IPS-15b (cell line): Measurements from ENCODE around the gene PMEPA1.

Experiments used
- H3K27me3 ChIP-seq: one replicate; pipeline ENCODE4 v1.6.1; 2013; ENCODE audit warnings: low read length; ENCODE audit not compliant: control insufficient read depth, insufficient read depth
- H3K36me3 ChIP-seq: one replicate; pipeline ENCODE4 v1.6.1; 2013; ENCODE audit warnings: low read length; ENCODE audit not compliant: control insufficient read depth, insufficient read depth
- H3K4me1 ChIP-seq: one replicate; pipeline ENCODE4 v1.6.1; 2013; ENCODE audit warnings: mild to moderate bottlenecking, low read length; ENCODE audit not compliant: control insufficient read depth, insufficient read depth
- H3K4me3 ChIP-seq: one replicate; pipeline ENCODE4 v1.5.1; 2013; ENCODE audit warnings: low read depth, low read length
- H3K9ac ChIP-seq: one replicate; pipeline ENCODE4 v1.6.1; 2013; ENCODE audit warnings: low read depth, mild to moderate bottlenecking, low read length
- H3K9me3 ChIP-seq: one replicate; pipeline ENCODE4 v1.6.1; 2013; ENCODE audit warnings: mild to moderate bottlenecking, low read length; ENCODE audit not compliant: control insufficient read depth, insufficient read depth

Gene PMEPA1

DNA sequence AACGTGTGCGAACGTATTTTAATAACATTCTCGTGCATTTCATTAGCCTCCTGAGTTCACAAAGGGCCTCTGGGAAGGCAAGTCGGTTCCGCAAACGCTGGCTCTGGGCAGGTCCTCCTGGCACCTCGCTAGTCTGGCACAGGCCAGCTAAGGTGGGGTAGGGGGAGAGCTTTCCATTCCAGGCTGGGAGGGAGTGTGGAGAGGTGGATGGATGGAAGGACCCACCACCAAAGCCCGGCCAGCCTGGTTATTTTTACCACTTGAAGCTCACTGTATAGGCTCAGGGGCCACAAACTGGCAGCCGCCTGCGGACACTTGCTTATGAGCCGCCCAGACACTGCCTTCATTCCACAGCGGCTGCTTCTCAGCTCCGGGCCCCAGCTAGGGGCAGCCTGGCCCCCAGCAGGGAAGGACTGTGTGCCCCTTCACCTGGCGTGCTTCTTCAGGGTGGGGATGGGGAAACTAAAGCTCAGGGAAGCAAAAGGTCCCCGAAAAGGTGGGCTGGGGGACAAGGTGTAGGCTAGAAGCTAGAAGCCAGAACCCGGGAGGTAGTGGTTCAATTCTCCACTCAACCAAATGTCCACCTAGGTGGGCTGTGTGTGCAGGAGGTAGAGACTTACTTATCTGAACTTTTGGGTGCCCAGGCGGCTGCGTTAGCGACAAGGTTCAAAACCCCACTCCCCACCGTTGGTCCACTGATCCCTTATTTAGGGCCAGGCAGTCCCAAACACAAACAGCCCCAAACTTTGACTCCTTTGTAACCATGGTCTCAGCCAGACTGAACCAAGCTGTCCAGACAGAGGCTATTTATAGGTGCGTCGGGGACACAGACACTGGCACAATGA is 1.7 kb downstream of the PMEPA1 start:
- Histone ChIP-seq H3K9ac (peak overlapping the region; percentile 54), H3K27me3 (peaks cover 6% of the 10 kb centered on the region), H3K9me3 (no peaks in the 10 kb centered on the region), H3K4me3 (peak overlapping the region; percentile 75), H3K4me1 (peaks cover 14% of the 10 kb centered on the region), H3K36me3 (no peaks in the 10 kb centered on the region)

GRCh38 chr20:57707320-57707719 is 2.5 kb downstream of the PMEPA1 start:
- Histone ChIP-seq H3K9me3 (no peaks in the 10 kb centered on the region), H3K4me1 (peaks cover 14% of the 10 kb centered on the region), H3K36me3 (no peaks in the 10 kb centered on the region), H3K27me3 (peaks cover 5% of the 10 kb centered on the region), H3K9ac (no peak overlapping the region), H3K4me3 (no peak overlapping the region)

- H3K4me3 ChIP-seq = no peak overlapping the region
- H3K9ac ChIP-seq = no peak overlapping the region
- H3K27me3 ChIP-seq = peaks cover 5% of the 10 kb centered on the region
- no peaks in the 10 kb centered on the region for H3K9me3 ChIP-seq
- no peaks in the 10 kb centered on the region for H3K36me3 ChIP-seq
- peaks cover 9% of the 10 kb centered on the region for H3K4me1 ChIP-seq
Measured at GRCh38 chr20:57705127-57705899, 4.5 kb downstream of the PMEPA1 start.

GRCh38 chr20:57704245-57704644 is 5.6 kb downstream of the PMEPA1 start:
- Histone ChIP-seq H3K36me3 (no peaks in the 10 kb centered on the region), H3K27me3 (peaks cover 5% of the 10 kb centered on the region), H3K9ac (no peak overlapping the region)

GRCh38 chr20:57703013-57703412 is 6.8 kb downstream of the PMEPA1 start:
- no peaks in the 10 kb centered on the region for H3K36me3 ChIP-seq
- H3K9ac ChIP-seq = no peak overlapping the region
- no peaks in the 10 kb centered on the region for H3K9me3 ChIP-seq
- no peak overlapping the region for H3K4me3 ChIP-seq
- H3K27me3 ChIP-seq = no peaks in the 10 kb centered on the region
- H3K4me1 ChIP-seq = peaks cover 6% of the 10 kb centered on the region

More at GRCh38 chr20:57704245-57704644, 5.6 kb downstream of the PMEPA1 start:
- Histone ChIP-seq H3K4me3 (no peak overlapping the region), H3K9me3 (no peaks in the 10 kb centered on the region), H3K4me1 (peaks cover 9% of the 10 kb centered on the region)

DNA sequence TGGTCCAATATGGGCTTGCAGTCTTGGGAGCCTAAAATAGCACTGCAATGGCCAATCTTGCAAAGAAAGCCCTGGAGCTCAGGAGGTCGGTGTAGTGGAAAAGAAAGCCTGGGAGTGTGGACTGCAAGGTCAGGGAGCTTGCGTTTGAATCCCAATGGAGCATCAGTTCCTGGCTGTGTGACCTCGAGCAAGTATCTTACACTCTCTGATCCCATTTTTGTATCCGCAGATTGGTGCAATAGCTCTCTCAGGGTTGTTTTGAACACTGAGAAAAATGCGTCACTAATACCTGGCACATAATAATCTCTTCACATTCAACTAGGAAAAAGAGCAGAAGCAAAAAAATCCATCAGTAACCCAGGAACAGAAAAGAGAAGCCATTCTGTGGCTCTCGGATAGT is 7.3 kb downstream of the PMEPA1 start:
- no peaks in the 10 kb centered on the region for H3K36me3 ChIP-seq
- H3K4me1 ChIP-seq = peaks cover 2% of the 10 kb centered on the region
- no peaks in the 10 kb centered on the region for H3K9me3 ChIP-seq
- no peaks in the 10 kb centered on the region for H3K27me3 ChIP-seq
- no peak overlapping the region for H3K4me3 ChIP-seq
- no peak overlapping the region for H3K9ac ChIP-seq

GRCh38 chr20:57702091-57702490 is 7.7 kb downstream of the PMEPA1 start:
- Histone ChIP-seq H3K4me1 (peaks cover 2% of the 10 kb centered on the region), H3K9ac (no peak overlapping the region), H3K27me3 (no peaks in the 10 kb centered on the region)

GRCh38 chr20:57701651-57702050 is 8.2 kb downstream of the PMEPA1 start:
- Histone ChIP-seq H3K36me3 (no peaks in the 10 kb centered on the region), H3K4me3 (no peak overlapping the region)

More at GRCh38 chr20:57702091-57702490, 7.7 kb downstream of the PMEPA1 start:
- no peaks in the 10 kb centered on the region for H3K9me3 ChIP-seq
- no peak overlapping the region for H3K4me3 ChIP-seq
- no peaks in the 10 kb centered on the region for H3K36me3 ChIP-seq

DNA sequence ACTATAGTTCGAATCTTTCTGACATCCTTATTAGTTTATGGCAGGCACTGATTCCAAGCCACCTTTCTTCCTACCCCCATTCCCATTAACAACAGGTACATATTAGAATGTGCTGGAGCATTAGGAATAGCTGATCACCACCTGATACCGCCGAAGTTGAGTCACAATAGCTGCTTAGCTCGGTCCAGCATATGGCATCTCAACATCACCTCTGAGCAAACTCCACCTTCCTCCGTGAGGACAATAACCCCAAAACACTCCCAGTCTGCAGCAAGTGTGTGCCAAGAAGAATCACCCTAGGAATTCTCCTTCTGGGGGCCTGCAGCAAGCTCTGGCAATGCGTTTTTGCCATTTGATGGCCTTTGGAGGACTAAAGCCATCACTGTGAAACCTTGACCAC is 8.7 kb downstream of the PMEPA1 start:
- Histone ChIP-seq H3K4me1 (no peaks in the 10 kb centered on the region), H3K4me3 (no peak overlapping the region), H3K9ac (no peak overlapping the region), H3K9me3 (no peaks in the 10 kb centered on the region), H3K36me3 (no peaks in the 10 kb centered on the region), H3K27me3 (no peaks in the 10 kb centered on the region)

More at GRCh38 chr20:57701651-57702050, 8.2 kb downstream of the PMEPA1 start:
- no peaks in the 10 kb centered on the region for H3K4me1 ChIP-seq
- no peak overlapping the region for H3K9ac ChIP-seq
- no peaks in the 10 kb centered on the region for H3K9me3 ChIP-seq
- H3K27me3 ChIP-seq = no peaks in the 10 kb centered on the region

GRCh38 chr20:57699395-57699794 is 10.4 kb downstream of the PMEPA1 start:
- Histone ChIP-seq H3K4me3 (no peak overlapping the region), H3K4me1 (no peaks in the 10 kb centered on the region), H3K36me3 (no peaks in the 10 kb centered on the region), H3K9ac (no peak overlapping the region), H3K27me3 (no peaks in the 10 kb centered on the region), H3K9me3 (no peaks in the 10 kb centered on the region)

DNA sequence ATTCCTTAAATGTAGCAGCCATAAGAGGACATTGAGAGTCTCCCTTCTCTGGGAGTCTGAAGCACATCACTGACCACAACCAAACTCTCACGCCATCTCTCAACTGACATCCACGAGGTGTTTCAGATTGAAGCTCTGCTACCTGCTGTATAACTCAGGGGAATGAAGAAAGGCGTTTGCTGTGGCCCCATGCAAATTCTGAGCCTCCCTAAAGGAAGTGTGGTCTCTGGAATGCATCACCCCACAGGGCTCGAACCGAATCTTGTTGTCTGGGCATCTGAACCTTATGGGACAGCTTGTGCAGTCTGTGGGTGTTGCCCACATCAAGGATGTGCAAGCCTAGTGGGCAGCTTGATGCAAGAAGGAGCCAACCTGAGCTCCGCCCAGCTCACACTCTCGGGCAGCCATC is 10.9 kb downstream of the PMEPA1 start:
- no peaks in the 10 kb centered on the region for H3K4me1 ChIP-seq
- H3K9me3 ChIP-seq = no peaks in the 10 kb centered on the region
- no peaks in the 10 kb centered on the region for H3K27me3 ChIP-seq
- H3K36me3 ChIP-seq = no peaks in the 10 kb centered on the region
- no peak overlapping the region for H3K9ac ChIP-seq
- H3K4me3 ChIP-seq = no peak overlapping the region
